Ureter (tissue), 1 donor: ENCODE data around the gene TFF3. TPM values are rescaled to one million over a fixed set of nuclear protein-coding genes. Genes with fewer than 3 reads are reported as not detected.

Experiments
- DNase-seq: peaks from one replicate; pipeline ENCODE4 v3.0.0-alpha.2; 2020; ENCODE audit warnings: low spot score
- total RNA-seq: library from RNA; stranded (reverse); gene quantifications from one replicate; pipeline ENCODE4 v1.2.4, GENCODE V29; 2023
- donor health status: DM: yes; HTN: yes; CAD: no.

The TFF3 gene, protein sequence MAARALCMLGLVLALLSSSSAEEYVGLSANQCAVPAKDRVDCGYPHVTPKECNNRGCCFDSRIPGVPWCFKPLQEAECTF
- 3.0 TPM for total RNA-seq

DNA sequence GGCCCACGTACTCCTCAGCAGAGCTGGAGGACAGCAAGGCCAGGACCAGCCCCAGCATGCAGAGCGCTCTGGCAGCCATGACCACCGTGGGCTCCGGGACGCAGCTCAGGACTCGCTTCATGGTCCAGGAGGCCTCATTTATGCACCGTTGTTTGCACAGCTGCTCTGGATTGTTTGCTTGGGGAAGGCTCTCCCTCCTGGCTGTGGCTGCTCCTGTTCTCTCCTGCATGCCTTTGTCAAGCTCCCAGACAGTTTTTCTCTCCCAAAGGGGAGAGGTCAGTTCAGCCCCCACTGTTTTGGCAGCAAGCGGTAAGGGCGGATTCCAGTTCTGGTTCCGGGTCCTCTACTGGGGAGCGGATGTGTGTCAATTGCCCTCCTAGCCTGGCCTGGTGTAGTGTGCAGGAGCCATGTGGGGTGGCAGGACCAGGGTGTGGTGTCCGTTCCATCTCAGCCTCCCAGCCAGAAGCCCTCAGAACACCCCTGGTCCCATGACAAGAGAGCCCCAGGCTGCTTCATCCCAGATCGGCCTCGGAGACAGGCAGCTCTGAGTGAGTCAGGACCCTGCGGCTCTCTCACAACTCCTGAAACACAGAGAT lies at the start of gene TFF3:
TSS of gene TFF3 (minus strand) at position 114 of the 596 bp plus-strand sequence. CDS start at position 79, 35 bp downstream.
- peak; percentile 45 for DNase-seq

GRCh38 chr21:42364304-42364865 lies 49.2 kb upstream of the TFF3 start:
- no peak for DNase-seq

DNA sequence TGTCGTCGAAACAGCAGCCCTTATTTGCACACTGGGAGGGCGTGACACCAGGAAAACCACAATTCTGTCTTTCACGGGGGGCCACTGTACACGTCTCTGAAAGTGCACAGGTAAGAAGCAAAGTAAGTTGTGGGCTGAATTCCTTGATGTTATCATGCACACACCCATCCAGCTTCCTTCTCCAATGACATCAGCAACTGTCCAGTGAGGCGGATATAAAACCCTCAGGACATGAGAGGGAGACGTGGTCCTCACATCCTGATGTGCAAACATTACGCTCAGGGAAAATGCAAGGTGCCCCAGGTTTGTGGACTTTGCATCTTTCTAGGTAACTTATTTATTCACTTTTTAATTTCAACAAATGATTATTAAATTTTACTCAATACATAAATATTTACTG lies 48.1 kb upstream of the TFF3 start:
- no peak for DNase-seq

DNA sequence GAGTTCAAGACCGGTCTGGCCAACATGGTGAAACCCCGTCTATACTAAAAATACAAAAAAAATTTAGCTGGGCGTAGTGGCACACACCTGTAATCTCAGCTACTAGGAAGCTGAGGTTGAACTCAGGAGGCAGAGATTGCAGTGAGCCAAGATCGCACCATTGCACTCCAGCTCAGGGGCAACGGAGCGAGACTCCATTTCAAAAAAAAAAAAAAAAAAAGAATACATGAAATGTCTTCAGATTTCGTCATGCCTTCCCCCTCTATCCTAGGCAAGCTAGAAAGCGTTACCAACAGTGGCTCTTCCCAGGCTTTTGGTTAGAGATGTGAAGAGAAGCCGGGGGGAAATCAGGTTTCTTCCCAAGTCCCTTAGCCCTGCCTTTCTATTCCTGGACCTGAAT lies 47.5 kb upstream of the TFF3 start:
- no peak for DNase-seq

GRCh38 chr21:42362198-42362597 lies 47.0 kb upstream of the TFF3 start:
- no peak for DNase-seq

DNA sequence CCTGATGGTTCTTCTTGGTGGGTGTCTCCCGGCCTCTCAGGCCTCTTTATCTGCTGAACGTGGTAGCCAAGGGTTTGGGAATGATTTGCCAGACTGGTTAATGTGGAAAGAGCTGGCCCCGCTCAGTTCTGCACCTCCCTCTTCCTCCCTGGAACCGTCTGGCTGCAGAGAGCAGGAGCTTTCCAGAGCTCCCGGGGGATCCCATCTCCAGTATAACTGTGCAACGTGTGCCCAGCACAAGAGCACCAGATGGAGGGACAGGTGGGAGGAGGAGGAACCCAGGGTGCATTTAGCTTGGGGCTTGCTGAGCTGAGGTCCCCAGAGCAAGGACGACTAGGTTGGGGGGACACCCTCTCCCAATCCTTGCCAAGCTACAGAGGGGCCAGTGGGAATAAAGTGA lies 46.1 kb upstream of the TFF3 start:
- DNase-seq, result no peak

DNA sequence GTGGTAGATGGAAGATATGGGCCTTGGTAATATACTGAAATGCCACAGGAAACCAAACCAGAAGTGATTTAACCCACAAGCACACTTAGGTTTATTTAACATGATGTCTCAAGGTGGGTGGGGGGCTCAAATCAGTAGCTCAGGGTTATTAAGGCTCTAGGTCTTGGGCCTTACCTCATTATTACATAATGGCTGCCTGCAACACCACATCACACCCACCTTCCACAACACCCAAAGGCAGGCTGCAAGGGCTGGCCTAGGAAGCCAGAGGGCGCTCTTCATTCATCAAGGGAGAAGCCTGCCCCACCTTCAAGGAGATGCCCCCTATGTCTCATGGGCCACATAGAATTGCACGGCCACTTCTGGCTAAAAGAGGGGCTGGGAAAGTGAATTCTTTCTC lies 45.1 kb upstream of the TFF3 start:
- no peak for DNase-seq

- DNase-seq, result no peak
Observed at GRCh38 chr21:42358937-42359336, 43.7 kb upstream of the TFF3 start.

- no peak for DNase-seq
Observed at GRCh38 chr21:42358261-42358660, 43.1 kb upstream of the TFF3 start.

DNA sequence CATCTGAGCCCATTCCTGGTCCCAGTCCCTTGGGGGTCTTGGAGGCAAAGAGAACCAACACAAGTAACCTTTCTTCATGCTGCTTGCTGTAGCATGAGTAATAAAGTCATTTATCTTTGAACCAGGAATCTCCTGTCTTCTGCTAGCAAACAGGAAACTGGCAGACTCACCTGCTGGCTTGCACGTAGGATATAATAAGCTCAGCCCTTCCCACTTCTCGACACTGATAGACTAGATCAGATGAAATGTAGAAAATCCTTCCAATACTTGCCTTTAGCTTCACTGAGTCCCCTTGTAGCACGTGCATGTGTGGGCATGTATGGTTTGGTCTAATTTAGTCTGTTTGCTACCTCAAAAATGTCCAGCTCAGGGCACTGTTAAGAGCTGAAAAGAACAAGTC lies 42.1 kb upstream of the TFF3 start:
- no peak for DNase-seq

DNA sequence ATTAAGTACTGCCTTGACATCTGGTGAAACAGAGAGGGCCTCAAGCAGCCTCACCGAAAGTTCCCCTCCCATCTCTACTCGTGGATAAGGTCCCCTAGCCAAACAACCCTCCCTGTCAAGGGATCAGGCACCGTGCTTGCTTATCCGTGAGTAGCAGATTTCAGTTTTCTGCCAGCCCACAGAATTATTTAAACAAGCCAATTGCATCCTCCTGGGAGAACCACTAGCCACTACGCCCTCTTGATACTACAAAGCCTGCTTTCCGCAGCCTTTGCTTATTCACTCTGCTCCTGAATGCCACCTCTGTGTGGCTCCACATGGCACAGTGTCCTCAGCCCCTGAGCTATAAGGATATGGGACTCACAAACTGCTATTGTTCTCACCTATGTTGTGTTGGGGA lies 41.4 kb upstream of the TFF3 start:
- DNase-seq, result no peak

- DNase-seq, result no peak
Observed at GRCh38 chr21:42356046-42356445, 40.8 kb upstream of the TFF3 start.

- no peak for DNase-seq
Observed at GRCh38 chr21:42353623-42354022, 38.4 kb upstream of the TFF3 start.

- DNase-seq, result no peak
Observed at GRCh38 chr21:42352441-42353095, 37.4 kb upstream of the TFF3 start.

- no peak for DNase-seq
Observed at GRCh38 chr21:42351626-42352440, 36.6 kb upstream of the TFF3 start.

- DNase-seq, result no peak
Observed at GRCh38 chr21:42350927-42351426, 35.8 kb upstream of the TFF3 start, which contains the start of gene TFF2. Gene TFF2, minus strand, starts transcription at chr21:42350994. Its CDS starts 37 bp downstream, at chr21:42350957.

- no peak for DNase-seq
Observed at GRCh38 chr21:42350318-42350910, 35.2 kb upstream of the TFF3 start.

GRCh38 chr21:42349420-42350317 lies 34.5 kb upstream of the TFF3 start:
- no peak for DNase-seq

- DNase-seq, result no peak
Observed at GRCh38 chr21:42348762-42349161, 33.6 kb upstream of the TFF3 start.

DNA sequence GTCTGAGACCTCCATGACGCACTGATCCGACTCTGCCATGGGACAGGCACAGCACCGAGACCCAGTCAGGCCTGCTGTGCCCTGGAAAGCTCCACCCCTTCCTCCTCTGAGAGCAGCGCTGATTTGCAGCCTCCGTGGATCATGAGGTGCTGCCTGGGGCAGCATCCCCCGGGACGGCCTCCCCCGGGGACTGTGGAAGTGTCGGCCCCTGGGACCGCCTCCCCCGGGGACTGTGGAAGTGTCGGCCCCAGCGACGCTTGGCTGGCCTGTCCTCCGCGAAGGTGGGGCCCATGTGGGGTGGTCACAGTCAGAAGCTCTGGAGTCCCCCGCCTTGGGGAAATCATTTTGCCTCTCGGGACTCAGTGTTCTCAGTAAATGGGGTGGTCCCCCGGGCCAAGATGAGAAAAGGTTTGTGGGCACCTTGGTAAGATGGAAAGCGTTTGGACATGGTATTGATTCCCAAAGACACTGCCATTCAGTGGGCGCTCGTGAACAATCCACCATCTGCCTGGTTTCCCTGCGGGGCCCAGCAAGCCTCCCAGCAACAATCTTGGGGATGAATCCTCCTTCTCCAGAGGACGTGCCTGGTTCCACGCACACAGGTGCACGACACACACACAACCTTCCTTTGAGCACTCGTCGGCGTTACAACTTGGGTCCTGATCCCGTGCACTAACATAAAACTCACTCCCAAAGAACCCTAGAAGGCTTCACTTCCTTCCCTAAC lies 32.6 kb upstream of the TFF3 start:
- DNase-seq, result peak; percentile 40
